PC-9 (cell line): Measurements from ENCODE around the gene ZNF735.

ENCODE experiments used
- EZH2 ChIP-seq: fragments of 200-600 bp; sonication (generic); IDR thresholded peaks from 2 replicates; pipeline ENCODE4 v1.8.0; 2017; ENCODE audit warnings: antibody characterized with exemption, low read depth
- TF ChIP-seq, protein P1 (sequence below): fragments of 200-600 bp; sonication (generic); conservative IDR thresholded peaks from 2 replicates; pipeline ENCODE4 v1.6.1; 2017; ENCODE audit warnings: mixed run types, antibody characterized with exemption, mild to moderate bottlenecking, moderate library complexity

DNA sequence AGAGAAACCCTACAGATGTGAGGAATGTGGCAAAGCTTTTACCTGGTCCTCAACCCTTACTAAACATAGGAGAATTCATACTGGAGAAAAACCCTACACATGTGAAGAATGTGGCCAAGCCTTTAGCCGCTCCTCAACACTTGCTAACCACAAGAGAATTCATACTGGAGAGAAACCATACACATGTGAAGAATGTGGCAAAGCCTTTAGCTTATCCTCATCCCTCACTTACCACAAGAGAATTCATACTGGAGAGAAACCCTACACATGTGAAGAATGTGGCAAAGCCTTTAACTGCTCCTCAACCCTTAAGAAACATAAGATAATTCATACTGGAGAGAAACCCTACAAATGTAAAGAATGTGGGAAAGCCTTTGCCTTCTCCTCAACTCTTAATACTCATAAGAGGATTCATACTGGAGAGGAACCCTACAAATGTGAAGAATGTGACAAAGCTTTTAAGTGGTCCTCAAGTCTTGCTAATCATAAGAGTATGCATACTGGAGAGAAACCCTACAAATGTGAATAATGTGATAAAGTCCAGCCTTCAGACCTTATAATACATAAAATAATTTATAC is 59.4 kb downstream of the ZNF735 start:
- TF ChIP-seq, protein P1, sequence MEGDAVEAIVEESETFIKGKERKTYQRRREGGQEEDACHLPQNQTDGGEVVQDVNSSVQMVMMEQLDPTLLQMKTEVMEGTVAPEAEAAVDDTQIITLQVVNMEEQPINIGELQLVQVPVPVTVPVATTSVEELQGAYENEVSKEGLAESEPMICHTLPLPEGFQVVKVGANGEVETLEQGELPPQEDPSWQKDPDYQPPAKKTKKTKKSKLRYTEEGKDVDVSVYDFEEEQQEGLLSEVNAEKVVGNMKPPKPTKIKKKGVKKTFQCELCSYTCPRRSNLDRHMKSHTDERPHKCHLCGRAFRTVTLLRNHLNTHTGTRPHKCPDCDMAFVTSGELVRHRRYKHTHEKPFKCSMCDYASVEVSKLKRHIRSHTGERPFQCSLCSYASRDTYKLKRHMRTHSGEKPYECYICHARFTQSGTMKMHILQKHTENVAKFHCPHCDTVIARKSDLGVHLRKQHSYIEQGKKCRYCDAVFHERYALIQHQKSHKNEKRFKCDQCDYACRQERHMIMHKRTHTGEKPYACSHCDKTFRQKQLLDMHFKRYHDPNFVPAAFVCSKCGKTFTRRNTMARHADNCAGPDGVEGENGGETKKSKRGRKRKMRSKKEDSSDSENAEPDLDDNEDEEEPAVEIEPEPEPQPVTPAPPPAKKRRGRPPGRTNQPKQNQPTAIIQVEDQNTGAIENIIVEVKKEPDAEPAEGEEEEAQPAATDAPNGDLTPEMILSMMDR, result no peak
- TF ChIP-seq EZH2, result no peak
